Gastroesophageal sphincter (tissue), 4 donors: Measurements from ENCODE around the gene SND1. TPM values are rescaled to one million over a fixed set of nuclear protein-coding genes. Genes with fewer than 3 reads are reported as not detected.

Experiments
- ATAC-seq: fragments of 150-250 bp; one replicate; pipeline ENCODE4 v1.9.1; 2016; ENCODE audit warnings: mild to moderate bottlenecking, moderate library complexity
- H3K27ac ChIP-seq, 4 donors: fragments of 200-600 bp; sonication (generic) in 3 of 4; 1 replicate in 3 of 4; 2 replicates in 1 of 4; pipeline ENCODE4 v1.5.1; 2016 to 2019
- H3K27me3 ChIP-seq: fragments of 200-600 bp; sonication (generic); one replicate; pipeline ENCODE4 v1.5.1; 2019
- H3K36me3 ChIP-seq, 2 donors: fragments of 200-600 bp; sonication (generic); one replicate each; pipeline ENCODE4 v1.5.1; 2019; ENCODE audit warnings: control low read depth in 1 of 2
- H3K4me1 ChIP-seq, 3 donors: fragments of 200-600 bp; sonication (generic); 1 replicate in 2 of 3; 2 replicates in 1 of 3; pipeline ENCODE4 v1.5.1; 2016 to 2019; ENCODE audit warnings: control low read depth in 2 of 3
- H3K4me3 ChIP-seq, 2 donors: fragments of 200-600 bp; sonication (generic); one replicate each; pipeline ENCODE4 v1.5.1; 2019; ENCODE audit warnings: mild to moderate bottlenecking in 1 of 2, moderate library complexity in 1 of 2
- H3K9me3 ChIP-seq, 3 donors: fragments of 200-600 bp; sonication (generic); one replicate each; pipeline ENCODE4 v1.5.1; 2017 to 2019; ENCODE audit warnings: control low read depth in 2 of 3
- CTCF ChIP-seq, 4 experiments: fragments of 200-600 bp in 2 of 4; fragments of 450-650 bp in 2 of 4; sonication (generic) in 1 of 4; IDR thresholded peaks; one replicate each; pipeline ENCODE4 v1.5.1; 2017 to 2019; ENCODE audit warnings: antibody characterized with exemption in 4 of 4, mild to moderate bottlenecking in 2 of 4, moderate library complexity in 2 of 4
- EP300 ChIP-seq: sonication (generic); formaldehyde crosslinking; IDR thresholded peaks from one replicate; pipeline ENCODE4 v1.6.1; 2017; ENCODE audit warnings: antibody characterized with exemption, mild to moderate bottlenecking
- POLR2A ChIP-seq, 2 donors: fragments of 450-650 bp; IDR thresholded peaks; one replicate each; pipeline ENCODE4 v1.6.1; 2017; ENCODE audit warnings: antibody characterized with exemption in 2 of 2, mild to moderate bottlenecking in 2 of 2, moderate library complexity in 1 of 2
- POLR2AphosphoS5 ChIP-seq: sonication (generic); formaldehyde crosslinking; IDR thresholded peaks from one replicate; pipeline ENCODE4 v1.6.1; 2017; ENCODE audit warnings: antibody characterized with exemption
- WGBS, 2 donors: methylation state at CpG; one replicate each; pipeline ENCODE4 v1.1.5; 2018; ENCODE audit warnings: low coverage in 1 of 2; 5-methylcytosine and 5-hydroxymethylcytosine counted together
- total RNA-seq, 4 donors: library from RNA; depleted of rRNA; stranded (reverse); fragments of >200 nt; gene quantifications; one replicate each; pipeline ENCODE4 v1.1.0, GENCODE V29; 2016

The SND1 gene
- total RNA-seq, 4 donors from 2014 or later: 97.1 to 119 (median 103) TPM

- Histone ChIP-seq H3K4me1 (peaks cover 9 to 19% (median 12%) of the 10 kb centered on the region in 3 donors), H3K4me3 (no peak overlapping the region), H3K9me3 (no peaks in the 10 kb centered on the region), H3K36me3 (peaks cover 0 to 33% of the 10 kb centered on the region in 2 donors), H3K27me3 (no peaks in the 10 kb centered on the region), H3K27ac (no peak overlapping the region)
- no peak for TF ChIP-seq CTCF (IDR thresholded peaks at IDR 0.05)
- no peak for TF ChIP-seq EP300
- no peak for TF ChIP-seq POLR2AphosphoS5
- no peak for TF ChIP-seq POLR2A (IDR thresholded peaks at IDR 0.05)
- no peak for ATAC-seq
- 76 to 89% methylated on average over 5 to 6 of the region's 6 CpGs for whole genome bisulfite sequencing, 2 donors
Measured at GRCh38 chr7:127928852-127929251, 276.9 kb downstream of the SND1 start.

- 100% methylated on average over 3 of the region's 3 CpGs for WGBS, 2 donors
- TF ChIP-seq EP300 (no peak), POLR2A (IDR thresholded peaks at IDR 0.05) (no peak), CTCF (IDR thresholded peaks at IDR 0.05) (no peak), POLR2AphosphoS5 (no peak)
- H3K27ac ChIP-seq: no peak overlapping the region
- no peak for ATAC-seq
- peaks cover 9 to 19% (median 12%) of the 10 kb centered on the region in 3 donors for H3K4me1 ChIP-seq
- H3K4me3 ChIP-seq: no peak overlapping the region
- no peaks in the 10 kb centered on the region for H3K9me3 ChIP-seq
- peaks cover 0 to 33% of the 10 kb centered on the region in 2 donors for H3K36me3 ChIP-seq
- H3K27me3 ChIP-seq: no peaks in the 10 kb centered on the region
Measured at GRCh38 chr7:127930341-127931328, 278.6 kb downstream of the SND1 start.

- ATAC-seq: no peak
- Histone ChIP-seq H3K27ac (no peak overlapping the region), H3K27me3 (no peaks in the 10 kb centered on the region), H3K4me1 (peaks cover 7 to 14% (median 9%) of the 10 kb centered on the region in 3 donors), H3K9me3 (no peaks in the 10 kb centered on the region), H3K4me3 (no peak overlapping the region), H3K36me3 (peaks cover 0 to 33% of the 10 kb centered on the region in 2 donors)
- TF ChIP-seq CTCF (IDR thresholded peaks at IDR 0.05) (no peak), POLR2A (IDR thresholded peaks at IDR 0.05) (no peak), POLR2AphosphoS5 (no peak), EP300 (no peak)
- 100% methylated on average over 1 of the region's 1 CpG for WGBS, 2 donors
Measured at GRCh38 chr7:127932076-127932475, 280.1 kb downstream of the SND1 start.

GRCh38 chr7:127932496-127932895 lies 280.5 kb downstream of the SND1 start:
- Histone ChIP-seq H3K4me1 (peaks cover 4 to 10% (median 7%) of the 10 kb centered on the region in 3 donors), H3K27ac (no peak overlapping the region), H3K36me3 (peaks cover 0 to 33% of the 10 kb centered on the region in 2 donors), H3K27me3 (no peaks in the 10 kb centered on the region), H3K9me3 (no peaks in the 10 kb centered on the region), H3K4me3 (no peak overlapping the region)
- ATAC-seq: no peak
- no peak for TF ChIP-seq POLR2AphosphoS5
- TF ChIP-seq EP300: no peak
- TF ChIP-seq POLR2A (IDR thresholded peaks at IDR 0.05): no peak
- TF ChIP-seq CTCF (IDR thresholded peaks at IDR 0.05): no peak
- 100% methylated on average over 1 of the region's 1 CpG; no CpG with 5 or more reads in 1 of the 2 donors for whole genome bisulfite sequencing, 2 donors
